Measurements from ENCODE around the gene NEK6. TPM values are rescaled to one million over a fixed set of nuclear protein-coding genes. Genes with fewer than 3 reads are reported as not detected.
A peak's percentile ranks its signal among the peaks of the same experiment; 100 is the strongest.

NEK6 gene
- polyA plus RNA-seq, 2 of the 4 experiments (the other 2 are of a cell fraction), result 26.1 to 33.7 TPM

- ChIA-PET POLR2A (interaction anchor here (1.1 kb wide), 1 partner anchor 52 kb away, joined by 6 read pairs; no protein-coding TSS in a partner anchor), CTCF (interaction anchor here (1.0 to 2.9 kb wide), 5 partner anchors 9 to 184 kb away, joined by 3 to 19 read pairs (median 7); no protein-coding TSS in a partner anchor)
- Histone ChIP-seq H3K9me3 (no peaks in the 10 kb centered on the region), H3K4me3 (no peak overlapping the region), H3K27ac (peak overlapping the region; percentile 80 to 92), H3K4me2 (no peak overlapping the region), H3K4me1 (peaks cover 45% of the 10 kb centered on the region)
- no peak for FAIRE-seq
- DNase-seq (ENCODE audit: low read depth in 1 of 2, low spot score in 1 of 2), result no peak
- WGBS (ENCODE audit: missing lambda C conversion rate), result 92% methylated on average over 5 of the region's 5 CpGs
- TF ChIP-seq HOXB5 (CRISPR knock-in tag; IDR thresholded peaks at IDR 0.05) (no peak), POLR2A (IDR thresholded peaks at IDR 0.05; ENCODE audit: low read length) (no peak), BCL3 (IDR thresholded peaks at IDR 0.05) (no peak), NFE2L2 (conservative IDR thresholded peaks at IDR 0.05; ENCODE audit: low read length) (no peak), JUN (IDR thresholded peaks at IDR 0.05) (no peak), RAD21 (conservative IDR thresholded peaks at IDR 0.05 in 1 of 2, IDR thresholded peaks at IDR 0.05 in 1 of 2) (peak in 1 of 2 experiments; percentile 24; a peak in 2 of 5 replicates), SMC3 (IDR thresholded peaks at IDR 0.05) (peak; percentile 12; the same call in 1 of the 3 replicates), ZSCAN20 (CRISPR knock-in tag; IDR thresholded peaks at IDR 0.05) (no peak), RARB (CRISPR knock-in tag; IDR thresholded peaks at IDR 0.05) (no peak), MAFK (IDR thresholded peaks at IDR 0.05; ENCODE audit: partially characterized antibody) (no peak)
- ATAC-seq, result no peak
These were observed 53.5 kb downstream of the NEK6 start for GRCh38 chr9:124311283-124311682.

GRCh38 chr9:124312290-124313265 lies 54.8 kb downstream of the NEK6 start:
- DNase-seq (ENCODE audit: low read depth in 1 of 2, low spot score in 1 of 2) (no peak), ATAC-seq (no peak), FAIRE-seq (no peak)
- Histone ChIP-seq H3K4me3 (no peak overlapping the region), H3K4me2 (no peak overlapping the region), H3K27ac (peak overlapping the region; percentile 26 to 92; a peak in 3 of 6 replicates), H3K9me3 (no peaks in the 10 kb centered on the region), H3K4me1 (peaks cover 32% of the 10 kb centered on the region)
- TF ChIP-seq TFCP2L1 (CRISPR knock-in tag; IDR thresholded peaks at IDR 0.05) (no peak), RARB (CRISPR knock-in tag; IDR thresholded peaks at IDR 0.05) (no peak), PBX3 (IDR thresholded peaks at IDR 0.05) (no peak), HDAC2 (IDR thresholded peaks at IDR 0.05) (no peak), CEBPB (IDR thresholded peaks at IDR 0.05) (no peak), EP300 (IDR thresholded peaks at IDR 0.05) (no peak), TP53 (CRISPR knock-in tag; IDR thresholded peaks at IDR 0.05) (no peak), POLR2A (IDR thresholded peaks at IDR 0.05; ENCODE audit: low read length) (no peak), ZFP36 (IDR thresholded peaks at IDR 0.05; ENCODE audit: borderline replicate concordance, partially characterized antibody) (no peak), BHLHE40 (IDR thresholded peaks at IDR 0.05; ENCODE audit: low read depth, low read length) (no peak)
- WGBS (ENCODE audit: missing lambda C conversion rate), result 90% methylated on average over 27 of the region's 27 CpGs
- CTCF ChIA-PET, result interaction anchor here (1.1 to 2.9 kb wide), 5 partner anchors 8 to 186 kb away, joined by 3 to 19 read pairs (median 7); no protein-coding TSS in a partner anchor
- POLR2A ChIA-PET, result no interaction called here

GRCh38 chr9:124313940-124314339 lies 56.2 kb downstream of the NEK6 start:
- FAIRE-seq, result no peak
- Histone ChIP-seq H3K9me3 (no peaks in the 10 kb centered on the region), H3K4me2 (no peak overlapping the region), H3K4me3 (no peak overlapping the region), H3K27ac (peak overlapping the region in 1 of 2 experiments; percentile 41; a peak in 2 of 6 replicates), H3K4me1 (peaks cover 24% of the 10 kb centered on the region)
- DNase-seq (ENCODE audit: low read depth in 1 of 2, low spot score in 1 of 2), result no peak
- ChIA-PET CTCF (interaction anchor here (1.1 to 1.7 kb wide), 2 partner anchors 28 to 187 kb away, joined by 3 to 4 read pairs; no protein-coding TSS in a partner anchor), POLR2A (no interaction called here)
- WGBS (ENCODE audit: missing lambda C conversion rate), result 94% methylated on average over 17 of the region's 18 CpGs
- no peak for ATAC-seq
- TF ChIP-seq BHLHE40 (IDR thresholded peaks at IDR 0.05; ENCODE audit: low read depth, low read length), result no peak
- TF ChIP-seq RFX5 (IDR thresholded peaks at IDR 0.05), result no peak
- no peak for TF ChIP-seq ZFP36 (IDR thresholded peaks at IDR 0.05; ENCODE audit: borderline replicate concordance, partially characterized antibody)
- TF ChIP-seq MYC (IDR thresholded peaks at IDR 0.05; ENCODE audit: borderline replicate concordance, low read length), result no peak
- no peak for TF ChIP-seq HES2 (IDR thresholded peaks at IDR 0.05)
- TF ChIP-seq RAD21 (conservative IDR thresholded peaks at IDR 0.05 in 1 of 2, IDR thresholded peaks at IDR 0.05 in 1 of 2), result no peak
- no peak for TF ChIP-seq RNF2 (IDR thresholded peaks at IDR 0.05; ENCODE audit: borderline replicate concordance, low read depth)
- TF ChIP-seq CTCF (IDR thresholded peaks at IDR 0.05), result no peak
- no peak for TF ChIP-seq ESRRA (IDR thresholded peaks at IDR 0.05; ENCODE audit: borderline replicate concordance, low read length)
- no peak for TF ChIP-seq HOXA7 (CRISPR knock-in tag; IDR thresholded peaks at IDR 0.05)
- no peak for TF ChIP-seq CEBPB (IDR thresholded peaks at IDR 0.05)
- TF ChIP-seq USF2 (IDR thresholded peaks at IDR 0.05), result no peak
- TF ChIP-seq HDAC2 (IDR thresholded peaks at IDR 0.05), result no peak
- no peak for TF ChIP-seq MAFK (IDR thresholded peaks at IDR 0.05; ENCODE audit: partially characterized antibody)
- no peak for TF ChIP-seq NFE2L2 (conservative IDR thresholded peaks at IDR 0.05; ENCODE audit: low read length)
- no peak for TF ChIP-seq ZC3H11A (IDR thresholded peaks at IDR 0.05)
